GM21737 (cell line): ENCODE data around the gene ALOX5.
A peak's percentile ranks its signal among the peaks of the same experiment; 100 is the strongest.
"Not testable (repeated sequence)": the region's sequence is repeated elsewhere in the genome, so short reads cannot be mapped to it uniquely, and the experiment has no call there.

Experiments used
- ATAC-seq: cut with Tn5 transposase; IDR thresholded peaks from one replicate; pipeline ENCODE4 v1.9.1; 2021; ENCODE audit warnings: mild to moderate bottlenecking, moderate library complexity; ENCODE audit not compliant: unreplicated experiment

ALOX5 gene

DNA sequence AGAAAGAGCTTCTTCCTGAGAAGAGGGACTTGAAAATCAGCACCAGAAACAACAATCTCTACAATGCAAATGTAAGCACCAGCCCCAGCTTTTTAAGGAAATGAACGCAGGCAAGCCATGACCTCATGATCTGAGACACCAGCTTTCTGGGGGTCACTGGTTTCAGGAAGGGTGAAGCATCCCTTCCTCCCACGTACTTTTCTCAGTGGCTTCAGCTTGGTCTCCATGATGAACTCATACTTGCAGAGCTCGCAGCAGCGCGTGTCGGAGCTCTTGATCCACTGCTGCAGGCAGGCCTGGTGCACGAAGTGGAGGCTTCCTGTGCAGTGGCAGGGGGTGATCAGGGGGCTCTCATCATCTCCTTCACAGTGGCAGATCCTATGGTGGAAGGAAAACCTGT lies 87.0 kb downstream of the ALOX5 start:
- ATAC-seq, result peak; percentile 69

DNA sequence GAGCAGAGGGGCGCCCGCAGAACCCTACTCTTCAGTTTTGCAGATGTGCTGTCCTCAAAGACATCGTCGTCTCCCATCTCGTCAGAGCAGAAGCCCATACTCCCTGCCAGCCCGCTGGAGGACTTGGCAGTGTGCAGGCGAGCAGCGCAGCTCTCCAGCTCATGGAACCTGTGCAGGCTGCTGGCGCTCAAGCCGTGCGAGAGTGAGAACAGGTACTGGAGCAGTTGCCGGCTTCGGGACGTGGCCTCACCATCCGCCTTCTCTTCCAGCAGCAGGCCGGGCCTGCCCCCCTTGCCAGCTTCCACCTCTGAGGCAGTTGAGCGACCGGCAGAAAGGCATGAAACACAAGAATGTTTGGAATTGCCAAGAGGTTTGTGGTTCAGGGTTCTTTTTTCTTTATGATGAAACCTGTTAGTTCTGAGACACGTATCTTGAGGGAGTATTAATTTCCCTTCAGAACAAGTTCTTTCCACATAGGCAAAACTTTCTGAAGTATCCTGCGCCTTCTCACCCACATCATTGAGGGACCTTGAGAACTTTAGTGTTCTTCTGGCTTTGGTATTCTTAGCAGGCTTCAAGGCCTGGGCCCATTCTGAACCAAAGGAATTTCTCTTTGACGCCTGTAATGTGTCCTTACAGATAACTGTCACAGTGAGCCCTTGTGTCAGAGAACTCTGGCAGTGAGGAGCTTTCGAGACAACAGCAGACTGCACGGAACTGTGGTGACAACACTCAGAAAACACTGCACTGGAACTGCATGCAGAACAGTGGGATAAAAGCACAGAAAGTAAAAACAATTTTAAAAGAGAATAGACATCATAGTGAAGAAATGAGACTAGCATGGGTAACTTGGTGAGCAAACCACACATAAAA lies 89.5 kb downstream of the ALOX5 start:
- no peak for ATAC-seq

DNA sequence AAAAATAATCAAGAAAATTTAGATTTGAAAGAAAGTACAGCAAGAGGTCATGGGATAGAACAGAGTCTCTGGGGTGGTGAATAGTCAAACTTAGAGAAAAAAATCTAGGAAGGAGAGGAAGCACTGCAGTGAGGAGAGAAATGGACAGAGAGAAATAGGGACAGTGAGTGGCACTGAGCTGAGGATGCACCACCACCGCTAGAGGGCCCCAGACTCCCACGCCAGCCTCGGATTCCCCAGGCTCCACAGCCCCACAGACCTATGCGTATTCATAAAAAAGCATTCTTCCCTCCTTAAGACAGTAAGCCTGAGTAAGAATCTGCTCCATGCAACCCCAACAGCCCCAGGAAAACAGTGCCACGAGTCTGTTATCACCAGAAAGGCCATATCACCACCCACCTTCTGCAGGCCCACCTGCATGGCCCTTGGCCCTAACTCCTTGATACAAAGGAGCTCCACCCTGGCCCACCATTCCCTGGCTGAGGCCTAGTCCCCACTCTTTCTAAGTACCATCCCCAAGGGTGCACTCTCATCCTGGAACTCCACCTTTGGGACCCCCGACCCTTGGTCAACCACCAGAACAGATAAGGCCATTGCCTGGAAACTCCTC lies 91.0 kb downstream of the ALOX5 start:
- ATAC-seq, result peak; percentile 40

DNA sequence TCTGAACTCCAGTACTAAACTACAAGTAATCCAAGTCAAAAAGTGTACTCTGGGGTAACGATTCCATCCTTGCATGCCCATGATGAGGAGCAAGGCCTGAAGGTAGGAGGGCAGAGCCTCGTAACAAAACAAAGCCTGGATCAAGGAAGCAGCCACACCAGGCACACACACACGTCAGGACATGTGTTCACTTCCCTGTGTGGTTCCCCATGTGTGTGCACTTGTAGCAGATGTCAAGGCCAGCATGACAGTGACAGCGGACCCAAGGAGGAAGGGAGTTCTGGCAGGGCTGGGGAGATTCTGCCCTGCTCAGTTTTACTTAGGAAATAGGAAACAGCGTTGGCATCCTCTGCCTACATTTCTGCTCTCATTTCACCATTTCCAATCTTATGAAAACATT lies 92.8 kb downstream of the ALOX5 start:
- ATAC-seq, result no peak

DNA sequence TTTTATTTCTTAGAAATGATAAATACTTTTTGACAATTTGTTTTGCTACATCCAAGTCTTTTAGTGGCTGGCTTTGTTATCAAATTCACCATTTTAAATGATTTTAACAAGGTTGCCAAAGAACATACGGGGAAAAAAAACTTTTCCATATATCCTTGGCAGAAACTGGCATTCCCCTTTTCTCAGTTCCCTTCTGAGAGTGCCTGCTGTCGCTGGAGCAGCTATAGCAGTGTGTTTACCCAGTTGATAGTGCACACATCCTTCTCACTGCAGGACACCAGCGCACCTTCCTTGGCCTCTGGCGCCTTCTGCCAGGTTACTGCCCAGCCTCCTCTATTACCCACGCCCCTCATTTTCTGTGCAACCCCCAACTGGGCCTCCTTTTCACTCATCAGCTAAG lies 94.1 kb downstream of the ALOX5 start:
- no peak for ATAC-seq

DNA sequence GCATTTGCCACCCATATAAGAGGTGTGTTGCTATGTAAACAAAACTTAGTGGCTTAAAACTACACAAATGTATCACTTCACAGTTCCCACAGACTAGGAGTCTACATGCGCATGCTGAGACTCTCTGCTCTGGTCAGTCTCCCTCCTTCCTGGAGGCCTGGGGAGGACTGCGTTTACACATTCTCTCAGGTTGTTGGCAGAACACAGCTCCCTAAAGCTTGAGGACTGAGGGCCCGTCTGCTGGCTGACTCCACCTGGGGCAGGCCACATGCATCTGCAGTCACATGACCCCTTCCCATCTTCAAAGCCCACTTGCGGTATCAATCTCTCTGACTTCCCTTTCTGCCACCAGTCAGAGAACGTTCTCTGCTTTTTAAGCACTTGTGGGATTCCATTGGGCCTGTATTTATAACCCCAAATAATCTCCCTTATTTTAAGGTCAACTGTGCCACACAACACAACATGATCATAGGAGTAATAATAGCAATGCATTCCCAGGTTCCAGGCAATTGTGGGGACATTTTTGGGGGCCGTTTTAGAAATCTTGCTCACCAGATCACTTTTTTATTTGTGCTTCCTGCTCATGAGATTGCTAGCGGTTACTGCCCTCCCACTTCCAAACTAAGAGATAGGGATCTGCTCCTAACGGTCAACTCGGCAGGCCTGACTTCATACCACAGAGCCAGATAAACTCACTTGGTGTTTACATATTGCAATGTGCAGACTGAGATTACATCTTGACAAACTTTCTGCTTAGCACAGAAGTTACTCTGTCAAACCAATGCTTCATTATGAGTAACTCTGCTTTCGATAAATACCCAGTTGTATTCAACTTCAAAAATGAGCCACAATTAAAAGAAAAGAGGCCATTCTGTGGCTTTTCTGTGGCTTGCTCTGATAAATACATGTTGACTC lies 96.3 kb downstream of the ALOX5 start:
- no peak for ATAC-seq

DNA sequence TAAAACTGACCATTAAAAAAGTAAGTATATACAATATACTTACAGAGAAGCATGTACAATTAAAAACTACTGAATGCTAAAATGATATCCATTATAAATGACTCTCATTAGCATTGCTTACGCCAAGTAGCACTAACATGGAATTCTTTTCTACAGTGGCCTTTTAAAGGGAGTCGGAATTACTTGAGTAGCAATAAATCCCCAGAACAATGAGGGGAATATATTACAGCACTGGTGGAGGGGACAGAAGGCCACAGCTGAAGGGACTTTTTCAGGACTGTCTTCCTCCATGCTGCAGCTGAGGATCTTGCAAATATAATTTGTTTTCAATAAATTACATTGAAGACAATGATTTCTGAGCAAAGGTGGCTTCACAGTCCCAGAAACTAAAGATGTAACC lies 97.0 kb downstream of the ALOX5 start:
- ATAC-seq, result no peak

DNA sequence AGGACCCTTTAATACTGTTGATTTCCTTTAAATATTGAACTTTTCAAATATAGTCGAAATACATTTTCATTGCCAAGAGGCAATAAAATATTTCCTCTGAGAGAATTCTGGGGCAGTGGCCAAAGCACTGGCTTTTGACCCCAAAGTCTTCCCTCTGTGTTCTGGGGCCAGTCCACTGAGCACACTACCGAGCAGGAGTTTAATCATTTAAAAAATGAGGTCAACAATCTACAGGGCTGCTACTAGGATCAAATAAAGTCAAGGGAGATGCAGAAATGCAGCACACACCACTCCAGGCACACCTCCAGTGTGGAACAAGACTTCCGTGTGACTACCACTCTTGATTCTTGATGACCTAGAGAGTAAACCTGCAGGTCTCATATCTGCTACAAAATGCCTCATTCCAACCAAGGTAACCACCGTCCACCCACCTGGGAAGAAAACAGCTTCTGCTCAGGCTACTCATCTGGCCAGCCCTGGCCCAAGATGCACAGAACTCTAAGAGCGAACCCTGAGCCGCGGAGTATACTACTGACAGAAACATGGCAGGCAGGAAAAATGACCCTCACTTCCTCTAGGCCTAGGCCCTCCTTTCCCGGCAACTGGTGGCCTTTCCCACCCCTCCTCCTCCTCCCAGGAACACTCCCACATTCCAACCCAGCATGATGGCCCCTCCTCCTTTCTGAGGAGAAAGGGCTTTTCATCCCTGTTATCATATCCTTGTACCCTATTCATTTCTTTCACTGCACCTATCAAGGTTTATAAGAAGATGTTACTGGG lies 97.7 kb downstream of the ALOX5 start:
- ATAC-seq, result no peak

DNA sequence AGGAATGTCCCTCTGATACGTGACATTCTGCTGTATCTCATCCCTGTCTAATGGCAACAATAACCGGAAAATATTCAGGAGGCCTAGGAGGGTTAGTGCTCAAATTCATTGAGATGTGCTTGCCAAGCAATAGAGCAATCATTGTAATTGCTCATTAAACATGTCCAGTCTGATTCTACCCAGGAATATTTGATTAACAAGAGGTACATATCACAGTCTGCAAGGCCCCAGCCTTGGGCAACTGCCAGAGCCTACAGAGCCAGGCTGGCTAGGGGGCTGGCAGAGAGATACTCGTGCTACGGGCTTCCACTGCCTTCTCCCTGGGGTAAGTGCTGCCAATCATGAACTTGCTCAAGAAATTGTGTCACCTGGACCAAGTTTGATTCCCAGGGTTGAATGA lies 99.1 kb downstream of the ALOX5 start:
- no peak for ATAC-seq

DNA sequence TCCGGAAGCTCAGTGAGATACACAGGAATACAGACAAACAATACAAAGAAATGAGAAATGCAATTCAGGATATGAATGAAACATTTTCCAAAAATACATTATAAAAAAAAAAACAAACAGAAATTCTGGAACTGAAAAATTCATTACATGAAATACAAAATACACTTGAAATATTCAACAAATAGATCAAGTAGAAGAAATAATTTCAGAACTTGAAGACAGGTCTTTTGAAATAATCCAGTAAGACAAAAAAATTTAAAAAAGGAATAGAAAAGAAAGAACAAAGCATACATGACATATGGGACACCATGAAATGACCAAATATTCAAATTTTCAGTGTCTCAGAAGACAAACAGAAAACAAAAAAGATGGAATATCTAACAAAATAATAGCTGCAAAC lies 102.5 kb downstream of the ALOX5 start:
- ATAC-seq, result no peak

DNA sequence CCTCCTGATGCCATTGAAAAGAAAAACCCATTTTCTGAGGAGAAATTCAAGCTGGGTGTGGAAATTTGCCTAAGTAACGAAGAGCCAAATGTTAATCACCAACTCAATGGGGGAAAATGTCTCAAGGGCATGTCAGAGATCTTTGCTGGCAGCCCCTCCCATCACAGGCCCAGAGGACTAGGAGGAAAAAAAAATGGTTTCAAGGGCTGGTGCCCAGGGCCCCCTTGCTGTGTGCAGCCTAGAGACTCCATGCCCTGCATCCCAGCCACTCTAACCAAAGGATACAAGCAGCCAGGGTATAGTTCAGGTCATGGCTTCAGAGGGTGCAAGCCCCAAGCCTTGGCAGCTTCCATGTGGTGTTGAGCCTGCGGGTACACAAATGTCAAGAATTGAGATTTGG lies 106.3 kb downstream of the ALOX5 start:
- ATAC-seq, result no peak

DNA sequence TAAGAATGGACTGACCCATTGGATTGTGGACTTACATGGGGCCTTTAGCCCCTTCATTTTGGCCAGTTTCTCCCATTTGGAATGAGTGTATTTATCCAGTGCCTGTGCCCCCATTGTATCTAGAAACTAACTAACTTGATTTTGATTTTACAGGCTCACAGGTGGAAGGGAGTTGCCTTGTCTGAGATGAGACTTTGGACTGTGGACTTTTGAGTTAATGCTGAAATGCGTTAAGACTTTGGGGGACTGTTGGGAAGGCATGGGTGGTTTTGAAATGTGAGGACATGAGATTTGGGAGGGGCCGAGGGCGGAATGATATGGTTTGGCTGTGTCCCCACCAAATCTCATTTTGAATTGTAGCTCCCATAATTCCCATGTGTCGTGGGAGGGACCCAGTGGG lies 107.1 kb downstream of the ALOX5 start:
- not testable (repeated sequence) for ATAC-seq

DNA sequence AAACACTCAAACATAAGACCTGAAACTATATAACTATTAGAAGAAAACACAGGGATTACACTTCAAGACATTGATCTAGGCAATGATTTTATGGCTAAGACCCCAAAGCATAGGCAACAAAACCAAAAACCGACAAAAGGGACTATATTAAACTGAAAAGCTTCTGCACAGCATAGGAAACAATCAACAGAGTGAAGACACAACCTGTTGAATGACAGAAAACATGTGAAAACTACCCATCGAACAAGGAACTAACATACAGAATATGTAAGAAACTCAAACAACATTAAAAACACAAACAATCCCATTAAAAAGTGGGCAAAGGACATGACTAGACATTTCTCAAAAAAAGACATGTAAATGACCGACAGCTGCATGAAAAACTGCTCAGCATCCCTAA lies 109.0 kb downstream of the ALOX5 start:
- ATAC-seq, result no peak

DNA sequence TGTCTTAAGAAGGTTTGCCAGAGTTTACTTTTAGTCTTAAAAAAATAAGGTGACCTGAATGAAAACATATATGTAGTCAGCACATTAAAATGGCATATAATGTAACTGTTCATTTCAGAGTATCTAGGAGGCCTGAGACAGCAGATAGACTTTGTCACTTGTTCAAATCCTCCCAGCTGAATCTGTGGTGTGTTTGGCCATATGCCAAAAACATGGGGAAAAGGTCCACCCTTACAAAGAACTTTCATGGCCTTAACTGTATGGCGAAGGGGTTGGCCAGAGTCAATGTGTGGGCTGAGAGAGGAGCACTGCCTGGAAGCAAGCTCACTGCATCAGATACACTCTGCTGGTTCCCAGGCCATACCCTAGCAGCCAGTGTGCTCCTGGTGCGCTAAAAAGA lies 113.7 kb downstream of the ALOX5 start:
- ATAC-seq, result no peak

DNA sequence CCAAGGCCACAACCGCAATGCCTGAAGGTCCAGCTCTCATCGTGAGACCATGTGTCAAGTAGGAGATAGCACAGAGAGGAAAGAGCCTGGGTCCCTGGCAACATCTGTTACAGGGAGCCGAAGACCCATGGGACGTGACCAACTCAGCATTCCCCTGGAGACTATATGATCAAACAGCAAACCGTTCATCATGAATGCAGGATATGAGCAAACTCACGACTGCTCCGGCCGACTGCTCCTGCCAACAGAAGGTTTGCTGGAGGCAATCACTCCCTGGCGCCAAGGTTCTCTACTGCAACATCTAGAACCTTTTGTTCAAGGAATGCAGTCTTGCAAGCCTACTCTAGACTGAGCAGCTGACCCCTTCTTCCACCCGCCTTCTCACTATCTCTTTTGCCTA lies 114.3 kb downstream of the ALOX5 start:
- no peak for ATAC-seq

DNA sequence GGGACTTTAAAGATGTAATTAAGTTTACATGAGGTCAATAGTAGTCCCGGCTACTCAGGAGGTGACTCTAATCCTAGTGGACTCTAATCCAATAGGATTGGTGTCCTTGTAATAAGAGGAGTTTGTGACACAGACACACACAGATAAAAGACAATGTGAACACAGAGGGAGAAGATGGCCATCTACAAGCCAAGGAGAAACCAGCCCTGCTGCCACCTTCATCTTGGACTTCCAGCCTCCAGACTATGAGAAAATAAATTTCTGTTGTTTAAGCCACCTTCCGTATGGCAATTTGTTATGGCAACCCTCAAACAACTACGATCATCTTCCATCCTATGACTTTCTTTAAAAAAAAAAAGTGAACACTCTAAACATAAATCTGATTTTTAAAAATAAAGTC lies 116.3 kb downstream of the ALOX5 start:
- ATAC-seq, result no peak

DNA sequence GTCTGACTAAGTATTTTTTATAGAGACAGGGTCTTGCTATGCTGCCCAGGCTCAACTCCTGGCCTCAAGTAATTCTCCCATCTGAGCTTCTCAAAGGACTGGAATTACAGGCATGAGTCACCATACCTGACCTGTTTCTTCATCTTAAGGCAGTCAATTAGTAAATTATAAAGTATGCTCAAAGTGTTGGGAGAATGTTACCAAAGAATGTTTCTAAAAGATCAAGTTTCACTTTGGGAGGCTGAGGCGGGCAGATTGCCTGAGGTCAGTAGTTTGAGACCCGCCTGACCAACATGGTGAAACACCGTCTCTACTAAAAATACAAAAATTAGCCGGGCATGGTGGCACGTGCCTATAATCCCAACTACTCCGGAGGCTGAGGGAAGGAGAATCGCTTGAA lies 117.0 kb downstream of the ALOX5 start:
- ATAC-seq, result no peak
